Measurements from ENCODE around the gene TMEM135.

Gene TMEM135

GRCh38 chr11:87122852-87123251 is 85.1 kb downstream of the TMEM135 start:
- Histone ChIP-seq H3K4me1 (no peaks in the 10 kb centered on the region), H3K4me3 (ENCODE audit: low read depth, low read length) (no peak overlapping the region), H3K27me3 (no peaks in the 10 kb centered on the region), H3K9me3 (no peaks in the 10 kb centered on the region), H3K36me3 (no peaks in the 10 kb centered on the region)
- TF ChIP-seq CTCF (IDR thresholded peaks at IDR 0.05; ENCODE audit: low read depth, low read length): no peak
- no peak for DNase-seq

- H3K27me3 ChIP-seq: no peaks in the 10 kb centered on the region
- DNase-seq: no peak
- no peaks in the 10 kb centered on the region for H3K36me3 ChIP-seq
- no peaks in the 10 kb centered on the region for H3K4me1 ChIP-seq
- no peaks in the 10 kb centered on the region for H3K9me3 ChIP-seq
- H3K4me3 ChIP-seq (ENCODE audit: low read depth, low read length): no peak overlapping the region
- no peak for TF ChIP-seq CTCF (IDR thresholded peaks at IDR 0.05; ENCODE audit: low read depth, low read length)
Observed at GRCh38 chr11:87125257-87125656, 87.5 kb downstream of the TMEM135 start.

DNA sequence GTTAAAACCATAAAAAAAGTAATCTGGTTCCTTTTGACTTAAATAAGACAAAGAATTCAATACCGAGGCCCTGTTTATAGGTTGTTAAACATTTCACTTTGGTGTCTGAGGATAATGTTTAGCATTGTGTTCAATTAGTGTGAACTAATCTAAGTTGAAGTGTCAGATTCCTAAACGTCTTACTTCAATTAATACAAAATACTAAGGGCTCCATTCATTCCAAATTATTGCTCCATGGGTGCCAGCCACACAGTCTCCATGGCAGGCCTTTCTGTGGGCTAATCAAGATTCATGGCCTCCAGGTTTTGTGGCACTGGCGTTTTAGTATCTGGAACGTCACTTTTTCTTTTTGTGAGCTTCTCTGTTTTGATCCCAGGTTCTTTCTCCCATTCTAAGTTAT is 89.4 kb downstream of the TMEM135 start:
- Histone ChIP-seq H3K27me3 (no peaks in the 10 kb centered on the region), H3K9me3 (no peaks in the 10 kb centered on the region), H3K4me3 (ENCODE audit: low read depth, low read length) (no peak overlapping the region), H3K4me1 (no peaks in the 10 kb centered on the region), H3K36me3 (no peaks in the 10 kb centered on the region)
- no peak for DNase-seq
- TF ChIP-seq CTCF (IDR thresholded peaks at IDR 0.05; ENCODE audit: low read depth, low read length): no peak

DNA sequence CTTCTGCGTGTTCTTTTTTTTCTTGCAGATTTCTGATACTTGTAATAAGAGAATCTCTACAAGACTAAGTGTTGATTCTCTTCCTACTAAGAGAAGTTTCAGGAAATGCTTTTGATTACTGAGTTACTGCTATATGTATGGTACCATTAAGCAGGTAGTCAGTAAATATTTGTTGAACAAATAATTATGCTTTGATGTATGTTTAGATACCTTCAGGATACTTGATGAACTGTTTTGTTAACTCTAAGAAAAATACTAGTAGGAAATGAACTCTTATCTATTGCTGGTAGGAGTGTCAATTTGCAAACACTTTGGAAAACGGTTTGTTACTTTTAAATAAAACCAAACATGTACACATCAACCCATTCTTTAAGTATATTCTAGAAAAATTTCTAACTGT is 90.6 kb downstream of the TMEM135 start:
- no peak overlapping the region for H3K4me3 ChIP-seq (ENCODE audit: low read depth, low read length)
- no peak for DNase-seq
- TF ChIP-seq CTCF (IDR thresholded peaks at IDR 0.05; ENCODE audit: low read depth, low read length): no peak
- no peaks in the 10 kb centered on the region for H3K9me3 ChIP-seq
- no peaks in the 10 kb centered on the region for H3K4me1 ChIP-seq
- H3K27me3 ChIP-seq: no peaks in the 10 kb centered on the region
- H3K36me3 ChIP-seq: no peaks in the 10 kb centered on the region

- H3K4me3 ChIP-seq (ENCODE audit: low read depth, low read length): no peak overlapping the region
- H3K9me3 ChIP-seq: no peaks in the 10 kb centered on the region
- no peak for TF ChIP-seq CTCF (IDR thresholded peaks at IDR 0.05; ENCODE audit: low read depth, low read length)
- H3K4me1 ChIP-seq: no peaks in the 10 kb centered on the region
- no peaks in the 10 kb centered on the region for H3K27me3 ChIP-seq
- no peaks in the 10 kb centered on the region for H3K36me3 ChIP-seq
- no peak for DNase-seq
Observed at GRCh38 chr11:87134524-87135106, 96.9 kb downstream of the TMEM135 start.

DNA sequence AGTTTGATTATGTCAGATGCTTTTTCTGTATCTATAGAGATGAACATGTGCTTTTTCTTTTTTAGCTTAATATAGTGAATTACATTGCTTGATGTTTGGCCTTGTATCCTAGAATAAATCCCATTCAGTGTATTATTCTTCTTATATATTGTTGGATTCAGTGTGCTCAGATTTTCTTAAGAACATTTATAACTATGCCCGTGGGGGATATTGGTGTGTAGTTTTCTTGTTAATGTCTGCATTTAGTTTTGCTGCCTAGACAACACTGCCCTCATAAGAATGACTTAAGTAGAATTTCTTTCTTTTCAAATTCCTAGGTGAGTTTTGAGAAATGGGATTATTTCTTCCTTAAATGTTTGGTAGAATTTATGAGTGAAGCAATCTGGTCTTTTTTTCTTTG is 98.5 kb downstream of the TMEM135 start:
- no peak for TF ChIP-seq CTCF (IDR thresholded peaks at IDR 0.05; ENCODE audit: low read depth, low read length)
- Histone ChIP-seq H3K9me3 (no peaks in the 10 kb centered on the region), H3K27me3 (no peaks in the 10 kb centered on the region), H3K36me3 (no peaks in the 10 kb centered on the region), H3K4me3 (ENCODE audit: low read depth, low read length) (no peak overlapping the region), H3K4me1 (no peaks in the 10 kb centered on the region)
- DNase-seq: no peak

All from BE2C (cell line).